ENCODE data around the gene SETMAR.

DNA sequence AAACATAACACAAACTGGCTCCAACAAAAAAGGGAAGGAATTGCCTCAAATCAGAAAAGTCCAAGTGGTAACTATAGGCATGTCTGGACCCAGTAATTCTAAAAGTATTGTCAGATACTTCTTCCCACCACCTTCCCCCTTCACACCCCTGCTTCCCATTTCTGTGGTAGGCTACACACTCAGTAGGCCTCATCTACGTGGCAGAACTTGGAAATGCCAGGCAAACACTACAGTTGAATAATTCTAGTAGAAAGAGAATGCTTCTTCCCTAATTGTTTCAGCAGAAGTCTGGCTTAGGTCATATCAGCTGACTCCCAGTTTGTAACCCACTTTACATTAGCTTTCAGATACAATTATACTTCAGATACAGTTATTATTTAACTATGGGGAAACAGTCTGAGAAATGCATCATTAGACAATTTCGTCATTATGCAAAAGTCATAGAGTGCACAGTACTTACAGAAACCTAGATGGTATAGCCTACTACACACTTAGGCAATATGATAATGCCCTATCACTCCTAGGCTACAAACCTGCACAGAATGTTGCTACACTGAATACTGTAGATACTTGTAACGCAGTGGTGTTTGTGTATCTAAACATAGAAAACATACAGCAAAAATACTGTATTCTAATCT lies 6.4 kb downstream of the SETMAR start:
- TF ChIP-seq, protein P1, sequence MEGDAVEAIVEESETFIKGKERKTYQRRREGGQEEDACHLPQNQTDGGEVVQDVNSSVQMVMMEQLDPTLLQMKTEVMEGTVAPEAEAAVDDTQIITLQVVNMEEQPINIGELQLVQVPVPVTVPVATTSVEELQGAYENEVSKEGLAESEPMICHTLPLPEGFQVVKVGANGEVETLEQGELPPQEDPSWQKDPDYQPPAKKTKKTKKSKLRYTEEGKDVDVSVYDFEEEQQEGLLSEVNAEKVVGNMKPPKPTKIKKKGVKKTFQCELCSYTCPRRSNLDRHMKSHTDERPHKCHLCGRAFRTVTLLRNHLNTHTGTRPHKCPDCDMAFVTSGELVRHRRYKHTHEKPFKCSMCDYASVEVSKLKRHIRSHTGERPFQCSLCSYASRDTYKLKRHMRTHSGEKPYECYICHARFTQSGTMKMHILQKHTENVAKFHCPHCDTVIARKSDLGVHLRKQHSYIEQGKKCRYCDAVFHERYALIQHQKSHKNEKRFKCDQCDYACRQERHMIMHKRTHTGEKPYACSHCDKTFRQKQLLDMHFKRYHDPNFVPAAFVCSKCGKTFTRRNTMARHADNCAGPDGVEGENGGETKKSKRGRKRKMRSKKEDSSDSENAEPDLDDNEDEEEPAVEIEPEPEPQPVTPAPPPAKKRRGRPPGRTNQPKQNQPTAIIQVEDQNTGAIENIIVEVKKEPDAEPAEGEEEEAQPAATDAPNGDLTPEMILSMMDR (IDR thresholded peaks at IDR 0.05) = no peak
- TF ChIP-seq EZH2 (IDR thresholded peaks at IDR 0.05) = no peak
- no peak for TF ChIP-seq EZH2phosphoT487 (IDR thresholded peaks at IDR 0.05)
